ENCODE data around the gene SDE2.

DNA sequence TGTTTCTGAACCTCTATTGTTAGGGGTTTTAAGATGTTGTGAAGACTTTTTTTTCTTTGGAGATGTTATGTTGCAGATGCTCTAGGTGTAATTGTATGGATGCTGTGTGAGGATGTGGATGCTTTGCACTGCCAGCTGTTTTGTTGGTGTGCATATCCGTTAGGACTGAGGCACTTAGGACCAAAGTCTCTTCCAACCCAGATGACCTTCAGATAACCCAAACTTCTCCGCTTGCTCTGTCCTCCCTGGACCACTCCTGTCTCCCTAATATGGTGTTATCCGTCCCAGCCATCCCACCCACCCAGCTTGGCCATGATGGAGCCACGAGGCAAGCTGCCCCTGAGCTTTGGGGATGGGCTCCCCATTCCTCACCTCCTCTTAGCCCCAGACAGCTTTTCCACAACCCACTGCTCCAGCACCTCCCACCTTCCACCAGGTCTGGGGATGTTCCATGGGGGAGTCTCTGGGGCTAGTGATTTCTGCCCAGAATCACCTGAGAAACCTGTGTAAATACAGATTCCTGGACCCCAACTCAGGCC lies 53.0 kb downstream of the SDE2 start:
- TF ChIP-seq, protein P1, sequence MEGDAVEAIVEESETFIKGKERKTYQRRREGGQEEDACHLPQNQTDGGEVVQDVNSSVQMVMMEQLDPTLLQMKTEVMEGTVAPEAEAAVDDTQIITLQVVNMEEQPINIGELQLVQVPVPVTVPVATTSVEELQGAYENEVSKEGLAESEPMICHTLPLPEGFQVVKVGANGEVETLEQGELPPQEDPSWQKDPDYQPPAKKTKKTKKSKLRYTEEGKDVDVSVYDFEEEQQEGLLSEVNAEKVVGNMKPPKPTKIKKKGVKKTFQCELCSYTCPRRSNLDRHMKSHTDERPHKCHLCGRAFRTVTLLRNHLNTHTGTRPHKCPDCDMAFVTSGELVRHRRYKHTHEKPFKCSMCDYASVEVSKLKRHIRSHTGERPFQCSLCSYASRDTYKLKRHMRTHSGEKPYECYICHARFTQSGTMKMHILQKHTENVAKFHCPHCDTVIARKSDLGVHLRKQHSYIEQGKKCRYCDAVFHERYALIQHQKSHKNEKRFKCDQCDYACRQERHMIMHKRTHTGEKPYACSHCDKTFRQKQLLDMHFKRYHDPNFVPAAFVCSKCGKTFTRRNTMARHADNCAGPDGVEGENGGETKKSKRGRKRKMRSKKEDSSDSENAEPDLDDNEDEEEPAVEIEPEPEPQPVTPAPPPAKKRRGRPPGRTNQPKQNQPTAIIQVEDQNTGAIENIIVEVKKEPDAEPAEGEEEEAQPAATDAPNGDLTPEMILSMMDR (IDR thresholded peaks at IDR 0.05): no peak
- no peak for TF ChIP-seq EZH2 (IDR thresholded peaks at IDR 0.05; ENCODE audit: borderline replicate concordance, insufficient read depth, low read depth, low read length, poor library complexity, severe bottlenecking)

Data from B cell (primary cell).